C4-2B (cell line): Measurements from ENCODE around the gene ATF6B.

Source experiments
- CTCF ChIP-seq: fragments of 450-650 bp; conservative IDR thresholded peaks from 2 replicates; pipeline ENCODE4 v1.5.1; 2017; ENCODE audit warnings: mild to moderate bottlenecking
- ZFX ChIP-seq: fragments of 450-650 bp; IDR thresholded peaks from 2 replicates; pipeline ENCODE4 v1.6.1; 2017

- no peak for TF ChIP-seq CTCF
- TF ChIP-seq ZFX = no peak
These were observed 12.4 kb downstream of the ATF6B start for GRCh38 chr6:32115623-32116022.
